ENCODE data around the gene KIF5B.

DNA sequence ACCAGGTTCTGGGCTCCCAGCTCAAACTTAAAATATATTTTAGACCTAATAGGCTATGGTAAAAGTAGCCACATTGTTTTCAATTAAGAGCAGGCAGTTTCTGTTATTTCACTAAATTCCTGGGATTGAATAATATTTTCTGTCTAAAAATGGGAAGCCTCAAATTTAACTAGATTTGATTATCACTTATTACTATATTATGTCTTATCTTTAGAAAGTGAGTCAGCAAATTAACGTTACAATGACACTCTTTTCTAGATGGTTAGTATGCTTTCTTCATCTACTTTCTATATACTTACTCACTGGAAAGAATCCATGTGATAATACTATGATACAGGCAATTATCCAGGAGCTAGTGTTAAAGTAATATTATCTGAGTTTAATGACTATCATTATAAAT lies 27.5 kb downstream of the KIF5B start:
- TF ChIP-seq, protein P1, sequence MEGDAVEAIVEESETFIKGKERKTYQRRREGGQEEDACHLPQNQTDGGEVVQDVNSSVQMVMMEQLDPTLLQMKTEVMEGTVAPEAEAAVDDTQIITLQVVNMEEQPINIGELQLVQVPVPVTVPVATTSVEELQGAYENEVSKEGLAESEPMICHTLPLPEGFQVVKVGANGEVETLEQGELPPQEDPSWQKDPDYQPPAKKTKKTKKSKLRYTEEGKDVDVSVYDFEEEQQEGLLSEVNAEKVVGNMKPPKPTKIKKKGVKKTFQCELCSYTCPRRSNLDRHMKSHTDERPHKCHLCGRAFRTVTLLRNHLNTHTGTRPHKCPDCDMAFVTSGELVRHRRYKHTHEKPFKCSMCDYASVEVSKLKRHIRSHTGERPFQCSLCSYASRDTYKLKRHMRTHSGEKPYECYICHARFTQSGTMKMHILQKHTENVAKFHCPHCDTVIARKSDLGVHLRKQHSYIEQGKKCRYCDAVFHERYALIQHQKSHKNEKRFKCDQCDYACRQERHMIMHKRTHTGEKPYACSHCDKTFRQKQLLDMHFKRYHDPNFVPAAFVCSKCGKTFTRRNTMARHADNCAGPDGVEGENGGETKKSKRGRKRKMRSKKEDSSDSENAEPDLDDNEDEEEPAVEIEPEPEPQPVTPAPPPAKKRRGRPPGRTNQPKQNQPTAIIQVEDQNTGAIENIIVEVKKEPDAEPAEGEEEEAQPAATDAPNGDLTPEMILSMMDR (IDR thresholded peaks at IDR 0.05; ENCODE audit: low read depth, low read length) = no peak
- no peak for TF ChIP-seq POLR2A (IDR thresholded peaks at IDR 0.05; ENCODE audit: extremely low read depth, insufficient read length)
- TF ChIP-seq, protein P2, sequence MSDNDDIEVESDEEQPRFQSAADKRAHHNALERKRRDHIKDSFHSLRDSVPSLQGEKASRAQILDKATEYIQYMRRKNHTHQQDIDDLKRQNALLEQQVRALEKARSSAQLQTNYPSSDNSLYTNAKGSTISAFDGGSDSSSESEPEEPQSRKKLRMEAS (IDR thresholded peaks at IDR 0.05; ENCODE audit: low read depth, low read length) = no peak
